GM18858 (cell line): ENCODE data around the gene LNPEP.

Source experiments
- ATAC-seq: cut with Tn5 transposase; IDR thresholded peaks from one replicate; pipeline ENCODE4 v1.9.1; 2021; ENCODE audit not compliant: unreplicated experiment

Gene LNPEP

GRCh38 chr5:96957254-96958049 is 21.6 kb downstream of the LNPEP start:
- peak; percentile 32 for ATAC-seq

- ATAC-seq = no peak
Observed at GRCh38 chr5:96958977-96959376, 23.1 kb downstream of the LNPEP start.

GRCh38 chr5:96961053-96961452 is 25.2 kb downstream of the LNPEP start:
- peak; percentile 47 for ATAC-seq

GRCh38 chr5:96962540-96962991 is 26.7 kb downstream of the LNPEP start:
- ATAC-seq = no peak

GRCh38 chr5:96963267-96963666 is 27.4 kb downstream of the LNPEP start:
- ATAC-seq = peak; percentile 52

- ATAC-seq = no peak
Observed at GRCh38 chr5:96966801-96967200, 30.9 kb downstream of the LNPEP start.

GRCh38 chr5:96967400-96967799 is 31.5 kb downstream of the LNPEP start:
- ATAC-seq = no peak

- ATAC-seq = no peak
Observed at GRCh38 chr5:96968074-96968473, 32.2 kb downstream of the LNPEP start.

- ATAC-seq = no peak
Observed at GRCh38 chr5:96968614-96969013, 32.7 kb downstream of the LNPEP start.

GRCh38 chr5:96969366-96969765 is 33.5 kb downstream of the LNPEP start:
- no peak for ATAC-seq

- no peak for ATAC-seq
Observed at GRCh38 chr5:96972599-96973334, 36.9 kb downstream of the LNPEP start.

GRCh38 chr5:96973532-96974401 is 37.9 kb downstream of the LNPEP start:
- peak; percentile 33 for ATAC-seq

- no peak for ATAC-seq
Observed at GRCh38 chr5:96975656-96976055, 39.8 kb downstream of the LNPEP start.

- ATAC-seq = no peak
Observed at GRCh38 chr5:96977228-96977627, 41.3 kb downstream of the LNPEP start.

- no peak for ATAC-seq
Observed at GRCh38 chr5:96978812-96979449, 43.1 kb downstream of the LNPEP start.

GRCh38 chr5:96984506-96985192 is 48.8 kb downstream of the LNPEP start:
- no peak for ATAC-seq

GRCh38 chr5:96986450-96986849 is 50.6 kb downstream of the LNPEP start:
- no peak for ATAC-seq

GRCh38 chr5:96990102-96990501 is 54.2 kb downstream of the LNPEP start:
- ATAC-seq = no peak

- ATAC-seq = no peak
Observed at GRCh38 chr5:96991708-96992107, 55.8 kb downstream of the LNPEP start.

- no peak for ATAC-seq
Observed at GRCh38 chr5:96993760-96994159, 57.9 kb downstream of the LNPEP start.
